HG03460 (cell line): ENCODE data around the gene MCTP1.
"Not testable (repeated sequence)": the region's sequence is repeated elsewhere in the genome, so short reads cannot be mapped to it uniquely, and the experiment has no call there.

ENCODE experiments used
- ATAC-seq: cut with Tn5 transposase; IDR thresholded peaks from one replicate; pipeline ENCODE4 v1.9.1; 2021; ENCODE audit not compliant: unreplicated experiment

Gene MCTP1

GRCh38 chr5:95184924-95185323 lies 100.0 kb downstream of the MCTP1 start:
- no peak for ATAC-seq

GRCh38 chr5:95181644-95182043 lies 103.2 kb downstream of the MCTP1 start:
- no peak for ATAC-seq

DNA sequence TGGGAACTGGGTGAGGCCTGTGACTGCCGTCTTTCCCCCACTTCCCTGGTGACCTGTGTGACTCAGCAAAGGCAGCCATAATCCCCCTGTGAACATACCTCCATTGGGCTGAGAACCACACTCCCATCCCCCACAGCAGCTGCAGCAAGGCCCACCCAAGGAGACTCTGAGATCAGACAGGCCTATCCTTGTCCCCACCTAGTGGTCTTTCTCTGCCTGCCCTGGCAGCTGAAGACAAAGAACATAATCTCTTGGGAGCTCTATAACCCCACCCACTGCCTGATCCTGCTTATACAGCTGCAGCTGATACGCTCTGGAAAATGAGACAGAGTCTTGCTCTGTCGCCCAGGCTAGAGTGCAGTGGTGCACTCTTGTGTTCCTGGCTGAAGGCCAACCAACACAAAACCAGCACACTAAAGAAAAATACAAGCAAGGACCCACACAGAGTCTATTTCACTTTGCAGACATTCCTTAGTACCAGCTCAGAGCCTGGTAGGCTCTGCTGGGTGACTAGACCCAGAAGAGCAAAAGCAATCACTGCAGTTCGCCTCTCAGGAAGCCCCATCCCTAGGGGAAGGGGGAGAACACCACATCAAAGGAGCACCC lies 106.7 kb downstream of the MCTP1 start:
- ATAC-seq: no peak

DNA sequence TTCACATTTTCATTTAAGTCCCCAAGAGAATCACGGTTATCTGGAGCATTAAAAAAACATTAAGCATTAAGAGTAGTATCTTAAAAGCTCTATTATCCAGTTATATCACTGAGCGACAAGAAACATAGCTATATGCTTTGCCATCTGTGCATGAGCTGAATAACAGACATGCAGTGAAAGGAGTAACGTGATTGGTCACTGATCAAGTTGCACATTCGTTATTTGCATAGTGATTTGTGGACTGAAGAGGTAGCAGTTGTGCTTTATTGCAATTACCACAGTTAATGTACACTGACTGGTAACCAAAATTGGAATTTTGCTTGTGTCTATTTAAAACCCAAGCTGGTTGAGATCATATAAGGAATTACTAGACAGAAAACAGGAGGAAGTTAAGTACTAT lies 107.4 kb downstream of the MCTP1 start:
- no peak for ATAC-seq

DNA sequence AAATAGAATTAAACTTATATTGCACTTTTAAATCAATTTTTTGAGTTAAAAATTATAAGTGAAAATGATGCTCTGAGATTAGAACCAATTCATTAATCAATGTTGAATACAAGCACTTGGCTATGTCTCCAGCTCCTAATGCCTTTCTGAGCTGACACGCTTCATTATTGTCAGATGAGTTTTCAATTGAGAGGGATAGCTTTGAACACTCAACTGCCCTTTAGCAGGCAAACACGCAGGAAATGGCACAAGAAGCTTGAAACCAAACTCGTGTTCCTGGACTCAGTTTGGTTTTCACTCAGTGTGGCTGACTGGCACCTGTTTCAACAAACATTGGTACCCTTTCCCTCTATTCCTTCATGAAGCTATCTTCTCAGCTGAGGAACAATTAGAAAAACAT lies 109.8 kb downstream of the MCTP1 start:
- no peak for ATAC-seq

DNA sequence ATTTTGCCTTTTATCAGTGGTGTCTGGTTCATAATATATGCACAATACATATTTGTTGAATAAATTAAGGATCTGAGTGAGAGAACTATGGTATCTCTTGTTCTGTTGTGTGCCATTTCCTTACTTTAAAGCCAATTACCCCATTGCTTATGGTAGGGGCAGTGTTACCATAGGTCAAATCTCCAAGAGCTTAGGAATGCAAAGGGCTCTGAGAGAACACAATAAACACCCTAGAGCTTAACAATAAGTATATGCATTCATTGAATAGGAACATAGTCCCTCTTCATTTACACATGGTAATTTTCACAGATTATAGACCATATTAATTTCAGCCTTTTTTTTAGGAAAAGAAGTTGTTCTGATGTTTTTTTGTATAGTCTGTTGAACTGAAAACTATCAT lies 112.2 kb downstream of the MCTP1 start:
- no peak for ATAC-seq

- ATAC-seq: no peak
These were observed 120.0 kb downstream of the MCTP1 start for GRCh38 chr5:95164861-95165260.

DNA sequence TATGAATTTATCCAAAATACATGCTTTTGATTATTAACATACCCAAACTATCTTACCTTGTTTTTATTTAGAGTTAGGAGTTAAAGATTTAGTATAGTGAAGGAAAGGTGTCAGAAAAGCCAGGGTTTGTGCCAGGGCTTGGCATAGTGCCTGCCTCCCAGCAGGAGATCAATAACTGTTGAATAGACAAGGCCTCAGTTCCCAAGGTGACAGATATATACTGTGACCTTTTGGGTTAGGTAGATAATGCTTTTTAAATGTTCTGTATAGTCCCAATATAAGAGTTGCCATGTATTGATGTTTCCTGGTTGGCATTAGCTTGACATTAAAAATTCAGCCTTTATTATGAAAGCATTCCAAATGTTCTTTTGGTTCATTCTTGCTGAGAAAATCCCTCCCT lies 121.8 kb downstream of the MCTP1 start:
- no peak for ATAC-seq

DNA sequence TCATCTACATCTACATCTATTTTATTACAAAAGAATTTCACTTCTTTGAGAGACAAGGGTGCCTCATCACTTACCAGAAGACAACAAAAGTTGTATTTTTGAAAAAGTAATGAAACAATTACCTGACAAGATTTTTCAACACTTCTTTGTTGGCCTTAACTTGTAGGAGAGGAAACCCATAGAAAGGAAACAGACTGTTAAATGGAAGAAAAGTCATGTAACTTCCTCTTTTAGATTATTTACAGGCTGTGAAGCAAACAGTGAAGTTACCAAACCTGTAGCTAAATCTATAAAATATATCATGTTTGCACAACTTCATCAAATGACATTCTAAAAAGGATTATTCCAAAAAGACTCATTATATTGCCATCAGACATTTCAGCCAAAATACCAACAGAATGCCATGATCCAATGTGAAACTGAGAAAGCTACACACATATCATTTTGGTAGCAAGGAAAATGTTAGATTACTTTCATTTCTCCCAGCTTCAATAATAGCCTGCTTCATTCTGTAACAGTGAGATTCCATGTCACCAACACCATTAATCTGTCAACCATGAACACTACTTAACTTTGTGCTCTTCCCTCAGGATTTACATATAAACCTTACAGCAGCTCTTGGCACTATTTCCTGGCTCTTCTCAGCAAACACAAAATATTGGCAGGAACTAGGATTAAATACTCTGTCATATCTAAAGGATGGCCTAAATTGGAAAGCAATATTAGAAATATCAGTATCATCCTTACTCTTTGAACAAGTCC lies 122.5 kb downstream of the MCTP1 start:
- ATAC-seq: no peak

DNA sequence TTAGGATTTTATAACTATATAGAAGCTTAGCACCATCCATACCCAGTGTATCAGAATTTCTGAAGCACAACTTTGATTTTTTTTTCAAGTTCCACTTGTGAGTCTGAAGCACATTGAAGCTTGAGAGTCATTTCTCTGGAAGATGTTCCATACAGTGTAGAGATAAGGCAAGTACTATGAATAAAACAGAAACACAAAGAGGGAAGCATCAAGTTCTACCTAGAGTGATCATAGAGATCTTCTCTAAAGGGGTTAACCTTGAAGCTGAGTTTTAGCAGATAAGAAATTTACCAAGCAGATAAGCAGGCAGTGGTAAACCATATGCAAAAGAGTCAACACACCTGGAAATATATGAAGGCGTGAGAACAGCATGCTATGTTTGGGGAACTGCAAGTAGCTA lies 125.3 kb downstream of the MCTP1 start:
- ATAC-seq: no peak

GRCh38 chr5:95155888-95156287 lies 129.0 kb downstream of the MCTP1 start:
- no peak for ATAC-seq

DNA sequence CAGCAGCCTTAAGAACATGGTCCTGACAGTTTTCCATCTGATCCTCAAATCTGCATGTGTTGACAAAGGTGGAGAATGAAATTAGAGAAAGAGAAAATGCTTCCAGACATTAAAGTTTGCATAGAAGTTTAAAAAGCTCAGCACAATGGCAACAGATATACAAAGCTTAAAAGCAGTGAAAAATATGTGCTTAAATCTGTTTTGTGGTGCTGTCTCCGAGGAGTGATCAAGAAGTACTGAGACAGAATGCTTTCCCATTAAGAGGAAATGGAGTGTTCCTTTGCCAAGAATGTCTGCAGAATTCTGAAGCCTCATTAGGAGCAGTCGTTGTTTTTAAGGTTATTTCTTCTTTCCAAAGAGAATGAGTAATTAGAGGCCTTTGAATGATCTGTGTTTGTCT lies 131.4 kb downstream of the MCTP1 start:
- ATAC-seq: no peak

GRCh38 chr5:95152535-95152934 lies 132.4 kb downstream of the MCTP1 start:
- ATAC-seq: no peak

GRCh38 chr5:95152131-95152530 lies 132.8 kb downstream of the MCTP1 start:
- ATAC-seq: no peak

GRCh38 chr5:95151694-95152093 lies 133.2 kb downstream of the MCTP1 start:
- ATAC-seq: no peak

- ATAC-seq: no peak
These were observed 135.5 kb downstream of the MCTP1 start for GRCh38 chr5:95149387-95149786.

- ATAC-seq: no peak
These were observed 136.4 kb downstream of the MCTP1 start for GRCh38 chr5:95148453-95148852.

DNA sequence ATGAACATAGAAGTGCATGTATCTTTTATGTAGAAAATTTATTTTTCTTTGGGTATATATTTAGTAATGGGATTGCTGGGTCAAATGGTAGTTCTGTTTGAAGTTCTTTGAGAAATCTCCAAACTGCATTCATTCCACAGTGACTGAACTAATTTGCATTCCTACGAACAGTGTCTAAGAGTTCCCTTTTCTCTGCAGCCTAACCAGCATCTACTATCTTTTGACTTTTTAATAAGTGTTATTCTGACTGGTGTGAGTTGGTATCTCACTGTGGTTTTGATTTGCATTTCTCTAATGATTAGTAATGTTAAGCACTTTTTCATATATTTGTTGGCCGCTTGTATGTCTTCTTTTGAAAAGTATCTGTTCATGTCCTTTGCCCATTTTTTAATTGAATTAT lies 141.0 kb downstream of the MCTP1 start:
- ATAC-seq: not testable (repeated sequence)

GRCh38 chr5:95142145-95142544 lies 142.7 kb downstream of the MCTP1 start:
- no peak for ATAC-seq

DNA sequence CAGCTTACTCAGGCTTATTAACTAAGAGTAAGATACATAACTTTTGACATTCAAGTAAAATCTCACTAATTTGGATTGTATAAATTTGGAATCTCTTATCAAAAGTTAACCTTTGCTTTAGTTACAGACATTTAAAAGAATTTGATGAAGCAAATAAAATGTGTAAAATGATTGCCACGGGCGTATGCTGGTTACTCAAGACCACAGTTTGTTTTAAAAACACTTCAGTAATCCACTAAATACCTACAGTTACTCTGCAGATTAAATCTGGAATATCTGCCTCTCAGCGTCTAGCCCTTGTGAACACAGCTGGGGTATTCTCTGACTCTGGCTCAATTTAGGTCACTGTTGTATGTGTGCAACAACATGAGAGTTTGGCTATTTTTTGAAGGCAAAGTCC lies 143.8 kb downstream of the MCTP1 start:
- ATAC-seq: no peak

DNA sequence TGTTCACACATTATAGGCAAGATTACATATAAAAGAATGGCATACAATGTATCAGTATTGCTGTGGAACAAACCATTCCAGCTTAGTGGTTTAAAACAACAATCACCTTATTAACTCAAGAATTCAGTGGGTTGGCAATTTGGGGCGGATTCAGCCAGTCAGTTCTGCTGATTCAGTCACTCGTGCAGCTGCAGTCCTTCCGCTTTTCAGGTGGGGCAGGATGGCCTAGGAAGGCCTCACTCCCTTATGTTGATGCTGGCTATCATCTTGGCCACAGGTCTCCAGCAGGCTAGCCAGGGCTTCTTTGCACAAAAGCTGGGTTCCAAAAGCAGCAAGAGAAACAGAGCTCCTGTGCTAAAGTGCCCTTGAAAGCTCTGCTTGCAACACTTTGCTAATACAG lies 150.6 kb downstream of the MCTP1 start:
- ATAC-seq: no peak

GRCh38 chr5:95132096-95132495 lies 152.8 kb downstream of the MCTP1 start:
- no peak for ATAC-seq

GRCh38 chr5:95130941-95131340 lies 154.0 kb downstream of the MCTP1 start:
- no peak for ATAC-seq
